Activated CD4-positive, alpha-beta T cell treated with anti-CD3 and anti-CD28 coated beads, Interleukin-2, Interleukin-4, amounts not matched to agents 100 ng/mL and 50 ng/mL, durations not matched to agents 16 hours and 8 hours (primary cell): Measurements from ENCODE around the gene MN1.

ENCODE experiments used
- DNase-seq: peaks from one replicate; pipeline ENCODE4 v3.0.0-alpha.2; 2020; ENCODE audit warnings: low spot score

Gene MN1

DNA sequence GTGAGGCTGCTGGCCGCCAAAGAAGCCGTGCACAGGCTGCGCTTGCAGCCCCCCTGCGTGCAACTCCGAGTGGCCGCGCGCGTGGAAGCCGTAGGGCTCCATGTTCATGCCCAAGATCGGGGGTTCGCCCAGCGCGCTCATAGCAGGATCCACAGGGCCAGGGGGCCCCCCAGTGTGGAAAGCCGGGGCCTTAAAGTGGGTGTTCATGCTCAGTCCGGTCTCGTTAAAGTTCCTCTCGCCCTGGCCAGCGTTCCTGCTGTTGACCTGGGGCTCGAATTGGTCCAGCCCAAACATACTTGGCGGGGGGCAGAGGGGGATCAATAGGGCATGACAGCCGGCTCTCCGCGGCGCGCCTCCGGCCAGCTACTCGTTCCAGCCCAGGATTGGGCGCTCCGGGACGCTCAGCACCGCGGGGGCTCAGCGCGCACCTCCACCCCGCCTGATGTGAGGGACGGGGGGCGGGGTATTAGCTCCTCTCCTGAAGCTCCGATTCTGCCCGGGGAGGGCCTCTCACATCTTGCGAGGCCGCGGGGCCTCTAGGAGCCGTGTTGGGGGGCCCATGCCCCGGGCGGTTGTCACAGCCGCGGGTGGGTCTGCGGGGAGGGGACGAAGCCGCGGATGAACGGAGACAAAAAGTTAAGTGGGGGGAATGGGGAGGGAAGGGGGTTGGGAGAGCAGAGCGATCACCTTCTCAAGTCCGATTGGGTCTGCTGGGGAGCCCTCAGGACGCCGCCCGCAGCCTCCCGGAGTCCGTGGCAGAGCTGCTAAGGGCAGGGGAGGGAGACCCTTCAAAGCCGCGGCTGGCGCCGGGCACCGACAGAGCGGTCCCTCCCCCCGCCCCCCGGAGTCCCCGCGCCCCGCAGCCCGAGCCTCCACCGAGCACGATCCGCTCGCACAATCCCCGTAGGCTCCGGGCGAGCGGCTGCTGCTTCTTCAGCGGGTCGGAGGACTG is 1.0 kb downstream of the MN1 start:
- DNase-seq: no peak

DNA sequence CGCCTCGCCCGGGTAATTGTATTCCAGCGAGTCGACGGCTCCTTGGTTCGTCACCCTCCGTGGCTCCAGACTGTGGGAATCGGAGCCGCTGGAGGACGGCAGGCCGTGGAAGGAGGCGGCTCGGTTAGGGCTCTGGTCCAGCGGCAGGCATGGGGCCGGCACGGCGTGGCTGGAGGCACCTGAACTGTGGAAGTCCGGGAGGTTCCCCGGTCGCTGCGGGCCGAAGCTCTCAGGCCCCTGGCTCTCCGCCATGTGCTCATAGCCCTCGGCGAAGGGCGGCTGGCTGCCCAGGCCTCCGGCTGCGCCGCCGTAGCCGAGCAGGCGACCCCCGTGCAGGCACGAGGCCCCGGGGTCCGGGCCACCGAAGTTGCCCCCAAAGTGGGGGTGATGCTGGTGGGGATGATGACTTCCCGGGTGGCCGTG is 1.7 kb downstream of the MN1 start:
- no peak for DNase-seq

DNA sequence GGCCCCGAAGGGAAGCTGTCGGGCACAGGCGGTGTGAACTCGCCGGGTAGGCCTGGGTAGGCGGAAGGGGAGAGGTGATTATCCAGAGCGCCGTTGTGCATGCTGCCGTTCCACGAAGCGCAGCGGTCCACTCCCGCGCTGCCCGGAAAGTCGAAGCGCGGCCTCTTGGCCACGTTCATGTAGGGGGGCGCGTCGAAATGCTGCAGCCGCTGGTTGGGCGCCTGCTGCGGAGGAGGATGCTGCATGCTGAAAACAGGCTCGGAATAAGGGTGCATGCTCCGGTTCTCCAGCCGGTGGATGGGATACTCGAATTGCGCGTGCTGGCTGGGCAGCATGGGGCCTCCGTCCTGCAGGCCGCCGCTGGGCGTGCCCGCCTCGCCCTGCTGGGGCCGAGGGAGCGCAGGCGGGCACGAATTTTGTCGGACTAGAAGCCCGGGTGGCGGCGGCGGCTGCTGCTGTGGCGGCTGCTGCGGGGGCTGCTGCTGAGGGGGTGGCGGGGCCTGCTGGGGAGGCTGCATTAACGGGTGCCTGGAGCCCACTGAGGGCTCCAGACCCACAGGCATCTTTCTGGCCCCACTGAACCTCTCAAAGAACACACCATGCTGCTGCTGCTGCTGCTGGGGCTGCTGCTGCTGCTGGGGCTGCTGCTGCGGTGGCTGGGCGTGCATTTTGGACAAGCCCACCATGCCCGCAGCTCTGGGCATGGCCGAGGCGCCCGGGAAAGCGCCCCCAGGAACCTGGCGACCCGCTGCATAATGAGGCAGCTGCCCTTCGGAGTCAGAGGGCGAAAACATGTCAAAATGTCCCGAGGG is 2.3 kb downstream of the MN1 start:
- DNase-seq: no peak

DNA sequence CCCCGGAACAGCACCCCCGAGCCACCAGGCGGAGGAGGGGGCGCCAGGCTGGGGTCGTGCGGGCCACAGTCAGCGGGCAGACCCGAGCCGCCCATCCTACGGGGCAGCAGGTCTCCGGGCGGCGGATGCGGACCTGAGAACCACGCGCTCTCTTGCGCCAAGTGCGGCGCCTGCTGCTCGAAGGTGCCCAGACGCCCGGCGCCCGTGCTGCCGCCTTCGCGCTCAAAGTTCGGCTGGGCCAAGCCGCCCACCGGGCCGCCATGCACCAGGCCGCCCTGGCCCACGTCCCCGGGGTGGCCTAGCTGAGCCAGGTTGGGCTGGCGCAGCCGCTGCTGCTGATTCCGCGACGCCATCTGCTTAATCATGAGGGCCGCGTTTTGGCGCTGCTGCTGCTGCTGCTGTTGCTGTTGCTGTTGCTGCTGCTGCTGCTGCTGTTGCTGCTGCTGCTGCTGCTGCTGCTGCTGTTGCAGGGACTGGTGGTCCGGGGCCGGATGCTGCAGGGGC is 3.0 kb downstream of the MN1 start:
- no peak for DNase-seq

DNA sequence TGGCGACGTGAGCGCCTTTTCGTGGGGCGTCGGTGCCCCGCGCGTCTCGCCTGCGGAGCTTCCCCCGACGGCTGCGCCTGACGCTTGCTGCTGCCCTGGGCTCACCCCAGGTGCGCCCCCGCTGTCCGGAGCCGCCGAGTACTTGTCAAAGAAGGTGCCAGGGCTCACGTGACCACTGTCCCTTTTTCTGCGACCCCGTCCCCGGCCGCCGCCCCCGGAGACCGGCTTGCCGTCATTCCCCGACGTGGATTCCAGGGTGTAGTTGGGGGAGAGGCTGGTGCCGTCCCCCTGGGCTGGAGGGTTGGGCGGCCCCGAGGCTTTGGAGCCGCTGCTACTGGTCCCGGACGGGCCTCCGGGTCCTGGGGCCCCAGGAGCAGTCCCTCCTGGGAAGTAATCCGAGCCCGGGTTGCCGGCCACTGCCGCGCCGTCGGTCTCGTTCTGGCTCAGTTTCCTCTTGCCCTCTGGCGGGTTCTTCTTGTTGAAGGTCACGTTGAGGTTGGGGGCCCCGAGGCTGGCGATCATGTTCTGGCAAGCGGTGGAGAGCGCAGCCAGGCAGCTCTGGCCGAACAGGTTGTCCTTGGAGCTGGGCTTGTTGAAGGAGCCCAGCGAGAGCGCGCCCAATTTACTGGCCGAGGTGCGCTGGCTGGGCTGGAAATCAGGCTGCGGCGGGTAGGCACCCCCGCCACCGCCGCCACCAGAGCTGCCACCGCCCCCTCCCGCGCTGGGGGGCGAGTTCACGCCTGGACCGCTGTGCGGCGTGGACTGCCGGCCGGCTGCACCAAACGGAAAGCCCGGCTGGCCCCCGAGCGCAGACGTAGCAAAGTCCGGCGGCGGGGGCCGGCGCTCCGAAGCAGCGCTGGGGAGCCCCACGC is 3.8 kb downstream of the MN1 start:
- no peak for DNase-seq

DNA sequence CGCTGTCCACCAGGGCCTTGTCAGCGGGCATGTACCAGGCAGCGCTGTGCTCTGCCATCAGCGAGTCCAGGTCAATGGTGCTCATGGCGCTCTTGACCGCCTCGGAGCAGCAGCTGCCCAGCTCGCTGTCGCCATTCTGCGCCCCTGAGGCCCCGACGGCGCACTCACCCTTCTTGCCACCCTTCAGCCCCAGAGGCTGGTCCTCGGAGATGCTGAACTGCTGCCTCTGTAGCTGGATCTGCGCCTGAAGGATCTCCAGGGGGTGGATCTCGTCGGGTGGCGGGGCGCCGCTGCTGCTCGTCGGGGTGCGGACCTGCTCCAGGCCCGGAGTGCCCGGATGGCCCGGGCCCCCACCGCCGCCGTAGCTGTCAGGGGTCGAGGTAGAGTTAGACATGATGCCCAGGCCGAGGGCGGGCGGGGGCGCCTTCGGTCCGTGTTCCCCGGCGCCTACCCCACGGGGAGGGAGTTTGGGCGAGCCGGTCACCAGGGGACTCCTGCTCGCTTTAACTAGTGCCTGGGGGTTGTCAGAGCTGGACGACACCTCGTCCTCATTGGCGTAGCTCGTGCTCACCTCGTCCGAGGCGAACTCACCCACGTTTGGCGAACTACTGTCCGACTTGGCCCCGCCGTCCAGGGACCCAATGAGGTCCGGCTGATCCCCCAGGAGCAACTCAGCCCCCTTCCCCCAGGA is 4.6 kb downstream of the MN1 start:
- DNase-seq: no peak

DNA sequence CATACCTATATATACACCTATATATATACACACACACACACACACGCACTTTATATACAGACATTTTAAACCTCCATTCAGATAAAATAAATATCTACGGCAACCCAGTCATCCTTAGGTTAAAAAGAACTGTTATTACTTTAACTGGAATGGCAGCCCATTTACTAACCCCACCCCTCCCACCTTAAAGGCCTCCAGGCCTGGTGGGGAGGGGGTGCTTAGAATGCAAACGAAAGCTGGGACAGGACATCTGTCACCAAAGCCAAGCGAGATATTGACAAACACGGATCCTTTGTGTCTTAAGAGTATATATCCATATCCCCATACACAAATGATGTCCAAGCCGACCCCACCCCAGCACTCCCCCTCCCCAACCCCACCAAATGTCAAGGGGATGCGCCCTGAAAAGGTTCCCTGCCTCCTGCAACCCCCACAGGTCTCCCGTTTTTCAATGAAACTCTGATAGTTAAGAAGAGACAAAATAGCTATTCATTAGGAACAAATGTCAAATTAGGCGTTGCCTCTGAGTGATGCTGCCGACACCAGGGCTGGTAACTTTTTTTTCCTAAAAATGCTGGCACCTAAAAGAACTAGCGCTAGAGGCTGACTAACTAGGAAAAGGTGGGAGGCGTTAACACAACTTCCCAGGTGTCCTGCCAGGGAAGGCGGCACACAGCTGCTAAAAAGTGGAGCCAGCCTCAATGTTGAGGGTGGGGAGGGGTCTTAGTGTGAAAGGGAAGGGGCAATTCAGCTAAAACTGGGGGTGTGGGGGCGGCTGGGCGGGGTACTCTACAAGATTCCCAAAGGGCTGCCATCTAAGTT is 5.6 kb downstream of the MN1 start:
- no peak for DNase-seq

DNA sequence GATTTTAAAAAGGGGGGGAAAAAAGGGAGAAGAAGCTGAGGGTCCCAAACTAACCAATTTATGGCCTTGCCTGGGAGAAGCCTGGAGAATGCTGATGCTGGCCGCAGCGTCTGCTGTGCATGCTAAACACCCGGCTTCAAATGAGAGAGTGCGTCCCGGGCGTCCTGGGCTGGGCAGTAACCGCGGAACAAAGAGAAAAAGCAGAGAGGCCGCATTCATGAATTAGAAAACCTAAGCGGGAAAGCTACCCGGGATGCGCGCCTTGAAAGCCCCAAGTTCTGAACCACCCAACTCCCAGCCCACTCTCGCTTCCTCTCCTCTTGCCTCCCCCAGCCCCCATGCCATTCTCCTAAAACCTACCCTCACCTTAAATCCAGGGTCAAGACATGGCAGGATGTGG is 6.5 kb downstream of the MN1 start:
- DNase-seq: no peak

DNA sequence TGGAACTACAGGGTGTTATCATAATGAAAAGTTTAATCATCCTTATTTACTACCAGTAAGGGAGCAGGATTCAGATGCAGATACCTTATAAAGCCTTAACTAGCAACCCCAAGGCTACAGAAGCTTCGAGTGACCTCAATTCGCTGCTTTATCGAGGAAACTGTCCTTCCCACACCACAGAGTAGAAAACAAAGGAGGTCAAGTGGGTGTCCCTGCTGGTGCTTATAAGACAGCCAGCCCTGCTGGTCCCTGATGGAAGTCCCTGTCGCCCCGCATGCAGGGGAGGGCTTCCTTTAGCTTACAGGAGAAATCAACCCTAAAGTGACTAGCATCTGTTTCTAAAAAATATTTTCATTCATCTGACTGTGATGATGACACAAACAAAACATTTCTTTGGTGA is 7.3 kb downstream of the MN1 start:
- no peak for DNase-seq

DNA sequence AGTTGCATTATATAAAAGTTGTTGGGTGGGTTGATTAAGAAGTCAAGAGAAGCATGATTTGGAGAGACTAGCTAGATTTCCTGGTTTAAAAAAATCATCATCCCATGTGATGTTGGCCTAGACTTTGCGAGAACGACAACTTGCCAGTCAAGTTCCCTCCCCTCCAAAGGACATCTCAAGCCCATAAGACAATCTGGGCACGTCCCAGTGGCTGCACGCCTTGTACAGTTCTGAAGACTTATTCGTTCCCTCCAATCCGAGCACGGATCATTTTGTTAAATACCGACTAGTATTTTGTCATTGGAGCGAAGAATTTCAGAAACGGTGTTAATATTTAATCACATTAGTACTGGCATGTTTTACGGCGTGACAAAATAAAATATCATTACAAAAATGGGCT is 8.0 kb downstream of the MN1 start:
- no peak for DNase-seq

DNA sequence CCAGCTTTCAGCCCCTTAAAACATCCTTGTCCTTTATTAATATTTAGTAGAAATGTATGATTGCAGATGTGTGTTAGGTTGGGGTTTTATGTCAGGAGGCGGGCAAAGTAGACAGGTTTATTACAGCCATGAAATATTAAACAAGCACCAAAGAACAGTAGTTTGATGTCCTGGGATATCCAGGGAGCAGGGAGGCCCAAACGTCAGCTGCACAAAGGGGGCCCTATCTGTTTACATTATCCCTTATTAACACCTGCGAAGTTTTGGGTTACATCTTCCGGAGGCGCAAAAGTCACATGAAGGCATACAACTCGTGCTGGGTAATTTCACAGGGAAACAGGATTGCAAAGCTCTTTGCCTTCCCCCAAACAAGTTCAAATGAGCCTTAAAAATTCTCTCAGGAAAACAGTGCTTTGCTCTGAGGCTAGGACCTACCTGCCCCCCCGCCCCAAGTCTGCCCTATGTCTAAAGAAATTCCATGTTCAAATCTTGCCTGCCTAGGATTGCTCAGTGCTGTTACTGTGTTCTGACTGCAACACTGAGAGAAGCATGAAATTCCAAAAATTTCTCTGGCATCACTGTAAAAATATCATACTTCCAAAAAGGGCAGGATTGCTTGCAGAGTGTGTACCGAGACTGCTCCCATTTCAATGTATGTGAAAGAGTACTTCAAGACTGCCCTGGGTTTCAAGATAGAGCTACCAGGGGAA is 8.9 kb downstream of the MN1 start:
- DNase-seq: no peak

DNA sequence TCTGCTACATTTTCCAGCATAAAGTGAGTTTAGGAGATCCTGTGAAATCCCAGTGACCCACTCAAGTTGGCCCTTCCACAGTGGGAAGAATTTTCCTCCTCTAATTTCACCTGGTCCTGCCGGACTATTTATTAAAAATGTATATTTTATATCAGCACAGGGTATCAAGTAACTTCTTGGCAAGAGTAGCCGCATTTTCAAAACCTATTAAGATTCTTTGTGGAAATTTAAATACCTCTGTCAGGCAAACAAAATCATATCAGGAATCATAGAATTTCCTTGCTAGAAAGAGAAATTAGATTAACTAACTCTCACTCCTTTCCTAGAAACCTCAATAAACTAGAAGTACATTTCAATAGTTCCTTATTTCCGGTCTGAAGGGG is 9.7 kb downstream of the MN1 start:
- no peak for DNase-seq

DNA sequence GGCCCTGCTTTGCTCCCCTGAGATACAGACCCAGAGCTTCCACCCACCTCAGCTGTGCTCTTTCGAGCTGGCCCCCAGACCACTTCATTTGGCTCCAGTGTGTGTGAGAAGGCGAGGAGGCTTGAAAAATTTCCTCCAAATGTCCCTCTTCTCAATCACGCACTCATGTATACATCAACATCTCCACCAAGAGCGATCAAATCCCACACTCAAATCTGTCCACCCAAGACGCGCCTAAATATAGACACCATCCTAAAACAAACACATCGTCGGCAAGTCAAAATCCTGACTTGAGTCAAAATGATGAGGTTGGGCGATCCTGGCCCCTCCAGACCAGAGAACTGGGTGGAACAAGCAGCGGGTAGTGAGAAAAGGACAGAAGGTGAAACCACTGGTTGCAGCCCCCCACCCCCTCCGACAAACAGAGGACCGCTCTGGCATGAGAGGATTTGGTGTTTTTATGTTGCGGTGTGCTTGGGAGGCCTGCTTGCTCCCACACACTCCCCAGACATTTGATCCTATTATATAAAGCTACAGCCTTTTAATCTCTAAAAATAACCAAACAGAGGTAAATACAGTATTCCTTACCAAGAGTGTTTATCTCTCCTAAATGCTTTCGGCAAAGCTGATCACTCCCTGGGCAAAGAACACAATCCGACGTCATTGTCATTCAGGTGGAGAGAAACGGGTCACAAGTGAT is 10.2 kb downstream of the MN1 start:
- no peak for DNase-seq

DNA sequence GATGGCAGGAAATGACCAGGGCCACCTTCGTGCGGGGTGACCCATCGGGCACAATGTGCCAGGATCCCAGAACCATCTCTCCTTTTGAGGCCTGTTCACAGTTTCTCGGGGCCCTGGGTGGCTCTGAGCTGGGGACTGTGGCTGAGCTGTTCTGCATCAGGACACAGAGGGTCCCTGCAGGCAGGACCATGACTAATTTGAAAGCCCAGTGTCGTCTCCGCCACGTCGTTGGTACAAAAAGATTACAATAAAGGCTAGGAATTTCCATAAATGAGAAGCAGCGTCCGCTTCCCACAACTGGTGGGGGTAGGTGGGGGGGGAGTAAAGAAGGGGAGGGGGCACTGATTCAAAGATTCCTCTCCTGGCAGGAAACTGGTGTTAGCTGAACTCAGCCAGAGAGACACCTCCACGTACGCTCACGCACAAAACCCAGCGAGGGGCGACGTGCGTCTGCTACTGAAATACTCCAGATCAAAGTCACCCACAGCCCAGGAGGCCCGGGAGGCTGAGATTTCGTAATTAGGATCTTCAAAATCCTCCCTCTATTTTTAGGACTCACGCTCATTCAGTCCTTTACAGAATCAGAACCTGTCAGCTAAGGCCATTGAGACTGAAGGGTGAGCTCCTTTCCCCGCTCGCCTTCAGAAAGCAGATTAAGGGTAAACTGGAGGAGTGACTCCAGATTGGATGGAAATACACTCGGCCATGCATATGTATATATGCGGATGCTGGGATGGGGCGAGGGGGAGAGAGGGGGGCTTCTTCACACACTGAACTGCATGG is 11.0 kb downstream of the MN1 start:
- no peak for DNase-seq

DNA sequence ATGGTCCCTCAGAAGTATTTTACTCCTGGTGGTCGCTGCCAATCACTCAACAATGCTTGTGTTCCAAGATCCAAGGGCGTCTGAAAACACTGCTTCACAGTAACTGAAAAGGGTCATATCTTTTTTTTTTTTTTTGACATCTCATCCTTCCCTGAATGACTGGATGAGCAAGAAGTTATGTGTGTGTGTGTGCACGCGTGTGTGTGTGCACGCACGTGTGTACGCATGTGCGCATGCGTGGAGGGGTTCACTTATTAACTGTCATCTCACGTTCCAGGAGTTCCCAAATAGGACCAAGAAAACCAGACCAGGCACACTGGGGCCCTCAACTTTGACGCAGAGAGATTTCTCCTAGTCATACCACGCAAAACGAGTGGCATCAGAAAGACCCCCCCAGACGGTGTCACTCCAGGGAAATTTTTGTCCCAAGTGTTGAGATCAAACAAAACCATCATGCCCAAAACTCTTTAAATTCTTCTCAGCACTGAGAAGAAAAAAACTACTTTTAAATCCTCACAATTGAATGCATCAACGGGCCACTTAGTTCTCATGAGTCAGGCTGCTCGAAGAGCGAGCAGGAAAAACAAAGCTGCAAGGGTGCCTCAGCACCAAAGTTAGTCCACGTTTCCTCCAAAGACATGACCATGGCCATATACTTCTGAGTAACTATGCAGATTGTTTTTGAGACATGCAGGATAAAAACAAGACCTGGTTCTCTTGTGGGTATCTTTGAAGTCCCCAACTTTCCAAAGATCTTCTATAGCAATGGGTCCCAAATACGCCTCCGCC is 12.9 kb downstream of the MN1 start:
- DNase-seq: no peak

DNA sequence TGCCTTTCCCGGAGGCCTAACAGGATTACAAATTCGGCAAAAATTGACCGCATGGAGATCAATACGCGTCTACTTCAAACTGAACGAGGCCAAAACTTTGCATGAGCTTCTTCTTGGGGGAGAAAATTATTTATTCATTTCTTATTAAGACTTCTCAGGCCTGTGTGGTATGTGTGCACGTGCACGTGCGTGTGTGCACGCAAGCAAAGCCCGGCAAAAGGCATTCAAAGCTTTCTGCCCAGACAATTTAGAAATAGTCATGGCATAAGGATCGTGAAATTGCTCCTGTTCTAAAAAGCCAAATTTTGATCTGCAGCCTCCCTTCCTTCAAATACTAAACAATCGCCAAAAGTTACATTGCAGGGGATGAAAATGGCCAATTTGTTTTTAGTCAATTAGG is 14.6 kb downstream of the MN1 start:
- DNase-seq: no peak

DNA sequence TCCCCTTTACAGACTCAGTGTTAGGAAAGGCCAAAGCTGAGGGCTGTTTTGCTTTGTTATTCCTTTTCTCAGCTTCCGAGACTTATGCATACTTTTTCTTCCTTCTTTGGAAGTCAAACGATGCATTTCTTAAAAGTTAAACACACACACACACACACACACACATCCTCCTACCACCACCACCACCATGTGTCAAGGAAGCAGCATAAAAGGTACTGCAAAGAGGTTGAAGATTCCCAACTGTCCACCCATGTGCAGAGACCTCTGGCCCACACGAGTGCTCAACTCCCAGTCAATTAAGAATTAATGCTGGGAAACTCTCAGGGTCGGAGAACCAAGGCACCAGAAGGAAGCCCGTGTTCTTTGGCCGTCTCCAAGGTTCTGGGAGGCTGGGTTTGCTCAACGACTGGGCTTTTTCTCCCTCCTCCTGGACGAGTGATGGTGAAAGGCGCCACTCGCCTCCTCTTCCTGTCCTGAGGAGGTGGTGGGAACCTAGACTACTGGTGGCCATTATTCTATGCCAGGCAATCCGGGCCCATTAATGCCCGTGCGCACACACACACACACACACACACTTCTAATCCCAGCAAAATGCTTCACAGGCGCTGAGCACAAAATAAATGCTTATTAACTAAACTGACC is 15.1 kb downstream of the MN1 start:
- no peak for DNase-seq
